ENCODE measurements around the gene TNRC18.

Gene TNRC18

GRCh38 chr7:5457245-5457735 lies 33.7 kb upstream of the TNRC18 start:
- H3K27ac ChIP-seq (ENCODE audit: low read length) = no peak overlapping the region
- no peaks in the 10 kb centered on the region for H3K27me3 ChIP-seq (ENCODE audit: low read depth, low read length)
- H3K4me3 ChIP-seq (ENCODE audit: low read depth in 1 of 2, low read length in 2 of 2) = no peak overlapping the region
- H3K36me3 ChIP-seq (ENCODE audit: control insufficient read depth in 1 of 2, insufficient read depth in 2 of 2, low read length in 2 of 2) = no peaks in the 10 kb centered on the region
- peaks cover 0 to 10% of the 10 kb centered on the region in 2 donors for H3K4me1 ChIP-seq (ENCODE audit: control insufficient read depth in 1 of 2, insufficient read depth in 2 of 2, low read length in 2 of 2)
- no peaks in the 10 kb centered on the region for H3K9me3 ChIP-seq (ENCODE audit: control insufficient read depth in 1 of 2, low read length in 2 of 2)

- Histone ChIP-seq H3K4me1 (ENCODE audit: control insufficient read depth in 1 of 2, insufficient read depth in 2 of 2, low read length in 2 of 2) (peaks cover 0 to 11% of the 10 kb centered on the region in 2 donors), H3K4me3 (ENCODE audit: low read depth in 1 of 2, low read length in 2 of 2) (no peak overlapping the region), H3K36me3 (ENCODE audit: control insufficient read depth in 1 of 2, insufficient read depth in 2 of 2, low read length in 2 of 2) (no peaks in the 10 kb centered on the region), H3K9me3 (ENCODE audit: control insufficient read depth in 1 of 2, low read length in 2 of 2) (no peaks in the 10 kb centered on the region), H3K27me3 (ENCODE audit: low read depth, low read length) (no peaks in the 10 kb centered on the region), H3K27ac (ENCODE audit: low read length) (no peak overlapping the region)
Measured at GRCh38 chr7:5456409-5456808, 32.8 kb upstream of the TNRC18 start.

GRCh38 chr7:5455581-5456219 lies 32.1 kb upstream of the TNRC18 start:
- Histone ChIP-seq H3K36me3 (ENCODE audit: control insufficient read depth in 1 of 2, insufficient read depth in 2 of 2, low read length in 2 of 2) (no peaks in the 10 kb centered on the region), H3K4me1 (ENCODE audit: control insufficient read depth in 1 of 2, insufficient read depth in 2 of 2, low read length in 2 of 2) (peaks cover 0 to 18% of the 10 kb centered on the region in 2 donors), H3K27me3 (ENCODE audit: low read depth, low read length) (no peaks in the 10 kb centered on the region), H3K27ac (ENCODE audit: low read length) (no peak overlapping the region), H3K4me3 (ENCODE audit: low read depth in 1 of 2, low read length in 2 of 2) (no peak overlapping the region), H3K9me3 (ENCODE audit: control insufficient read depth in 1 of 2, low read length in 2 of 2) (no peaks in the 10 kb centered on the region)

GRCh38 chr7:5455175-5455574 lies 31.5 kb upstream of the TNRC18 start:
- Histone ChIP-seq H3K9me3 (ENCODE audit: control insufficient read depth in 1 of 2, low read length in 2 of 2) (no peaks in the 10 kb centered on the region), H3K27ac (ENCODE audit: low read length) (no peak overlapping the region), H3K4me3 (ENCODE audit: low read depth in 1 of 2, low read length in 2 of 2) (no peak overlapping the region), H3K36me3 (ENCODE audit: control insufficient read depth in 1 of 2, insufficient read depth in 2 of 2, low read length in 2 of 2) (no peaks in the 10 kb centered on the region), H3K4me1 (ENCODE audit: control insufficient read depth in 1 of 2, insufficient read depth in 2 of 2, low read length in 2 of 2) (peaks cover 0 to 21% of the 10 kb centered on the region in 2 donors), H3K27me3 (ENCODE audit: low read depth, low read length) (no peaks in the 10 kb centered on the region)

- no peaks in the 10 kb centered on the region for H3K9me3 ChIP-seq (ENCODE audit: control insufficient read depth in 1 of 2, low read length in 2 of 2)
- no peaks in the 10 kb centered on the region for H3K27me3 ChIP-seq (ENCODE audit: low read depth, low read length)
- no peak overlapping the region for H3K27ac ChIP-seq (ENCODE audit: low read length)
- H3K4me3 ChIP-seq (ENCODE audit: low read depth in 1 of 2, low read length in 2 of 2) = no peak overlapping the region
- peaks cover 0 to 21% of the 10 kb centered on the region in 2 donors for H3K4me1 ChIP-seq (ENCODE audit: control insufficient read depth in 1 of 2, insufficient read depth in 2 of 2, low read length in 2 of 2)
- no peaks in the 10 kb centered on the region for H3K36me3 ChIP-seq (ENCODE audit: control insufficient read depth in 1 of 2, insufficient read depth in 2 of 2, low read length in 2 of 2)
Measured at GRCh38 chr7:5454485-5454884, 30.9 kb upstream of the TNRC18 start.

- H3K4me1 ChIP-seq (ENCODE audit: control insufficient read depth in 1 of 2, insufficient read depth in 2 of 2, low read length in 2 of 2) = peaks cover 0 to 24% of the 10 kb centered on the region in 2 donors
- no peaks in the 10 kb centered on the region for H3K9me3 ChIP-seq (ENCODE audit: control insufficient read depth in 1 of 2, low read length in 2 of 2)
- H3K27me3 ChIP-seq (ENCODE audit: low read depth, low read length) = no peaks in the 10 kb centered on the region
- no peak overlapping the region for H3K4me3 ChIP-seq (ENCODE audit: low read depth in 1 of 2, low read length in 2 of 2)
- no peak overlapping the region for H3K27ac ChIP-seq (ENCODE audit: low read length)
- H3K36me3 ChIP-seq (ENCODE audit: control insufficient read depth in 1 of 2, insufficient read depth in 2 of 2, low read length in 2 of 2) = no peaks in the 10 kb centered on the region
Measured at GRCh38 chr7:5453566-5454075, 30.0 kb upstream of the TNRC18 start.

GRCh38 chr7:5452937-5453540 lies 29.4 kb upstream of the TNRC18 start:
- no peak overlapping the region for H3K4me3 ChIP-seq (ENCODE audit: low read depth in 1 of 2, low read length in 2 of 2)
- H3K36me3 ChIP-seq (ENCODE audit: control insufficient read depth in 1 of 2, insufficient read depth in 2 of 2, low read length in 2 of 2) = no peaks in the 10 kb centered on the region
- H3K9me3 ChIP-seq (ENCODE audit: control insufficient read depth in 1 of 2, low read length in 2 of 2) = no peaks in the 10 kb centered on the region
- H3K27ac ChIP-seq (ENCODE audit: low read length) = no peak overlapping the region
- no peaks in the 10 kb centered on the region for H3K27me3 ChIP-seq (ENCODE audit: low read depth, low read length)
- peaks cover 0 to 26% of the 10 kb centered on the region in 2 donors for H3K4me1 ChIP-seq (ENCODE audit: control insufficient read depth in 1 of 2, insufficient read depth in 2 of 2, low read length in 2 of 2)

- Histone ChIP-seq H3K9me3 (ENCODE audit: control insufficient read depth in 1 of 2, low read length in 2 of 2) (no peaks in the 10 kb centered on the region), H3K27ac (ENCODE audit: low read length) (no peak overlapping the region), H3K4me1 (ENCODE audit: control insufficient read depth in 1 of 2, insufficient read depth in 2 of 2, low read length in 2 of 2) (peaks cover 0 to 21% of the 10 kb centered on the region in 2 donors), H3K36me3 (ENCODE audit: control insufficient read depth in 1 of 2, insufficient read depth in 2 of 2, low read length in 2 of 2) (no peaks in the 10 kb centered on the region), H3K4me3 (ENCODE audit: low read depth in 1 of 2, low read length in 2 of 2) (no peak overlapping the region), H3K27me3 (ENCODE audit: low read depth, low read length) (no peaks in the 10 kb centered on the region)
Measured at GRCh38 chr7:5452470-5452899, 28.9 kb upstream of the TNRC18 start.

GRCh38 chr7:5451391-5451790 lies 27.8 kb upstream of the TNRC18 start:
- Histone ChIP-seq H3K36me3 (ENCODE audit: control insufficient read depth in 1 of 2, insufficient read depth in 2 of 2, low read length in 2 of 2) (no peaks in the 10 kb centered on the region), H3K27ac (ENCODE audit: low read length) (no peak overlapping the region), H3K9me3 (ENCODE audit: control insufficient read depth in 1 of 2, low read length in 2 of 2) (no peaks in the 10 kb centered on the region), H3K4me1 (ENCODE audit: control insufficient read depth in 1 of 2, insufficient read depth in 2 of 2, low read length in 2 of 2) (peaks cover 0 to 21% of the 10 kb centered on the region in 2 donors), H3K4me3 (ENCODE audit: low read depth in 1 of 2, low read length in 2 of 2) (no peak overlapping the region), H3K27me3 (ENCODE audit: low read depth, low read length) (no peaks in the 10 kb centered on the region)

- H3K4me3 ChIP-seq (ENCODE audit: low read depth in 1 of 2, low read length in 2 of 2) = no peak overlapping the region
Measured at GRCh38 chr7:5450549-5451327, 27.1 kb upstream of the TNRC18 start.

GRCh38 chr7:5448378-5449037 lies 24.9 kb upstream of the TNRC18 start:
- peaks cover 0 to 25% of the 10 kb centered on the region in 2 donors for H3K4me1 ChIP-seq (ENCODE audit: control insufficient read depth in 1 of 2, insufficient read depth in 2 of 2, low read length in 2 of 2)
- H3K36me3 ChIP-seq (ENCODE audit: control insufficient read depth in 1 of 2, insufficient read depth in 2 of 2, low read length in 2 of 2) = no peaks in the 10 kb centered on the region
- no peaks in the 10 kb centered on the region for H3K9me3 ChIP-seq (ENCODE audit: control insufficient read depth in 1 of 2, low read length in 2 of 2)
- H3K27ac ChIP-seq (ENCODE audit: low read length) = no peak overlapping the region
- H3K27me3 ChIP-seq (ENCODE audit: low read depth, low read length) = no peaks in the 10 kb centered on the region
- H3K4me3 ChIP-seq (ENCODE audit: low read depth in 1 of 2, low read length in 2 of 2) = no peak overlapping the region

More at GRCh38 chr7:5450549-5451327, 27.1 kb upstream of the TNRC18 start:
- H3K27ac ChIP-seq (ENCODE audit: low read length) = no peak overlapping the region
- H3K9me3 ChIP-seq (ENCODE audit: control insufficient read depth in 1 of 2, low read length in 2 of 2) = no peaks in the 10 kb centered on the region
- peaks cover 0 to 25% of the 10 kb centered on the region in 2 donors for H3K4me1 ChIP-seq (ENCODE audit: control insufficient read depth in 1 of 2, insufficient read depth in 2 of 2, low read length in 2 of 2)
- H3K36me3 ChIP-seq (ENCODE audit: control insufficient read depth in 1 of 2, insufficient read depth in 2 of 2, low read length in 2 of 2) = no peaks in the 10 kb centered on the region
- H3K27me3 ChIP-seq (ENCODE audit: low read depth, low read length) = no peaks in the 10 kb centered on the region
